ENCODE measurements around the gene GPRC5D.

GRCh38 chr12:12973019-12973418 lies 21.0 kb upstream of the GPRC5D start:
- TF ChIP-seq ZNF274 (IDR thresholded peaks at IDR 0.05; ENCODE audit: low read depth, low read length) (no peak), YY1 (IDR thresholded peaks at IDR 0.05; ENCODE audit: insufficient read depth, insufficient read length) (no peak)

Data from NT2/D1 (cell line).